HepG2 (cell line): ENCODE results near the gene RBCK1. TPM values are rescaled to one million over a fixed set of nuclear protein-coding genes. Genes with fewer than 3 reads are reported as not detected.

Experiments used
- DMAP1 ChIP-seq: IDR thresholded peaks from 2 replicates; pipeline ENCODE4 v1.6.1; 2016
- ERF ChIP-seq: IDR thresholded peaks from 2 replicates; pipeline ENCODE4 v1.6.1; 2018; ENCODE audit warnings: missing biosample characterization, missing genetic modification reagents
- RFX1 ChIP-seq: fragments of 450-650 bp; IDR thresholded peaks from 2 replicates; pipeline ENCODE4 v1.6.1; 2017
- SMARCC2 ChIP-seq: fragments of 450-650 bp; IDR thresholded peaks from 2 replicates; pipeline ENCODE4 v1.6.1; 2017; ENCODE audit warnings: antibody characterized with exemption, mild to moderate bottlenecking
- TMF1 ChIP-seq: sonication (generic); formaldehyde crosslinking; IDR thresholded peaks from 2 replicates; pipeline ENCODE4 v1.8.1; 2022; ENCODE audit warnings: low read depth, missing genetic modification reagents
- ZC3H13 ChIP-seq: sonication (generic); formaldehyde crosslinking; IDR thresholded peaks from 2 replicates; pipeline ENCODE4 v1.8.1; 2023; ENCODE audit warnings: mild to moderate bottlenecking, missing genetic modification reagents, moderate library complexity
- ZMAT3 ChIP-seq: sonication (generic); formaldehyde crosslinking; conservative IDR thresholded peaks from 2 replicates; pipeline ENCODE4 v1.7.0; 2021; ENCODE audit warnings: missing genetic modification reagents
- ZMYM2 ChIP-seq: sonication (generic); formaldehyde crosslinking; IDR thresholded peaks from 2 replicates; pipeline ENCODE4 v1.8.0; 2022; ENCODE audit warnings: mild to moderate bottlenecking, missing genetic modification reagents
- ZNF121 ChIP-seq: sonication (generic); formaldehyde crosslinking; IDR thresholded peaks from 2 replicates; pipeline ENCODE4 v1.5.0; 2020; ENCODE audit warnings: mild to moderate bottlenecking, missing genetic modification reagents
- ZNF232 ChIP-seq: sonication (generic); formaldehyde crosslinking; IDR thresholded peaks from 2 replicates; pipeline ENCODE4 v1.4.0; 2020; ENCODE audit warnings: missing genetic modification reagents, borderline replicate concordance
- ZNF619 ChIP-seq: sonication (generic); formaldehyde crosslinking; IDR thresholded peaks from 2 replicates; pipeline ENCODE4 v1.4.0; 2020; ENCODE audit warnings: mild to moderate bottlenecking, missing genetic modification reagents
- polyA plus RNA-seq, 8 experiments: library from polyadenylated mRNA; depleted of rRNA in 3 of 8; stranded (reverse) in 7 of 8; unstranded in 1 of 8; fragments of >200 nt; fragmentation: Illumina TruSeq in 4 of 8; extraction: Trizol in 4 of 8; gene quantifications; 2 replicates each; pipeline versions ENCODE4 v1.2.1 to v1.2.3, GENCODE V29; 2011 to 2016; ENCODE audit warnings: low read depth in 4 of 8, missing spikeins in 1 of 8, mixed read lengths in 1 of 8; ENCODE audit not compliant: insufficient read depth in 1 of 8
- total RNA-seq, 5 experiments: library from RNA; depleted of rRNA; stranded (reverse); fragments of >200 nt; fragmentation: Illumina TruSeq; extraction: Trizol; gene quantifications; 2 replicates each; pipeline ENCODE4 v1.2.3, GENCODE V29; 2016; ENCODE audit warnings: low read depth in 1 of 5
- TF ChIP-seq, protein P1 (sequence below): sonication (generic); formaldehyde crosslinking; IDR thresholded peaks from 2 replicates; pipeline ENCODE4 v1.5.0; 2020; ENCODE audit warnings: mild to moderate bottlenecking, missing genetic modification reagents
- TF ChIP-seq, protein P2 (sequence below), 2 experiments: sonication (generic) in 1 of 2; formaldehyde crosslinking in 1 of 2; IDR thresholded peaks; 2 replicates each; pipeline versions ENCODE4 v1.4.0 to v1.6.1; 2016 to 2020; ENCODE audit warnings: borderline replicate concordance in 1 of 2, low read depth in 1 of 2, mild to moderate bottlenecking in 1 of 2, missing genetic modification reagents in 1 of 2
- TF ChIP-seq, protein P3 (sequence below): fragments of 450-650 bp; IDR thresholded peaks from 2 replicates; pipeline ENCODE4 v1.6.1; 2016

RBCK1 gene
- total and polyA plus RNA-seq, 2 of the 13 experiments (the other 11 are each of a cell fraction or from before 2014, with no cell fraction given): 149 to 215 TPM

DNA sequence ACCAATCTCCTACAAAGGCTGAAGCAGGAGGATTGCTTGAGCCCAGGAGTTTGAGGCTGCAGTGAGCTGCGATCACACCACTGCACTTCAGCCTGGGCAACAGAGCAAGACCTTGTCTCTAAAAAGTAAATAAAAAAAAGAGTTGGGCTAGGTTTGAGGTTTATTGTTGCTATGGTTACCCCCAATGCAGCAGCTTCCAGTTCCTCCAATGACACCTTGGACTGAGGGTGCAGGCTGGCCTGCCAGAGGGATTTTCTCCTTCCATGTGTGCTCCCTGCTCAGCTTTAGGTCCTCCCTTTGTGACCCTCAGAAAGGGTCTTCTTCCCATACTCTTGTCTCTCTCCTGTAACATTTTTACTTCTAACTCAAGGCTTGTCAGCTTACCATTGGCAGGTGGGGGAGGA is 64.8 kb downstream of the RBCK1 start (continued):
- TF ChIP-seq, protein P1, sequence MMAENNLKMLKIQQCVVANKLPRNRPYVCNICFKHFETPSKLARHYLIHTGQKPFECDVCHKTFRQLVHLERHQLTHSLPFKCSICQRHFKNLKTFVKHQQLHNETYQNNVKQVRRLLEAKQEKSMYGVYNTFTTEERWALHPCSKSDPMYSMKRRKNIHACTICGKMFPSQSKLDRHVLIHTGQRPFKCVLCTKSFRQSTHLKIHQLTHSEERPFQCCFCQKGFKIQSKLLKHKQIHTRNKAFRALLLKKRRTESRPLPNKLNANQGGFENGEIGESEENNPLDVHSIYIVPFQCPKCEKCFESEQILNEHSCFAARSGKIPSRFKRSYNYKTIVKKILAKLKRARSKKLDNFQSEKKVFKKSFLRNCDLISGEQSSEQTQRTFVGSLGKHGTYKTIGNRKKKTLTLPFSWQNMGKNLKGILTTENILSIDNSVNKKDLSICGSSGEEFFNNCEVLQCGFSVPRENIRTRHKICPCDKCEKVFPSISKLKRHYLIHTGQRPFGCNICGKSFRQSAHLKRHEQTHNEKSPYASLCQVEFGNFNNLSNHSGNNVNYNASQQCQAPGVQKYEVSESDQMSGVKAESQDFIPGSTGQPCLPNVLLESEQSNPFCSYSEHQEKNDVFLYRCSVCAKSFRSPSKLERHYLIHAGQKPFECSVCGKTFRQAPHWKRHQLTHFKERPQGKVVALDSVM (CRISPR knock-in tag): peak; percentile 63
- 0 out of 2 replicates have a peak, but pooled peaks have one; percentile 24 for TF ChIP-seq ZMAT3 (CRISPR knock-in tag)
- TF ChIP-seq ZMYM2 (CRISPR knock-in tag): 0 out of 2 replicates have a peak, but pooled peaks have one; percentile 26
- TF ChIP-seq, protein P2, sequence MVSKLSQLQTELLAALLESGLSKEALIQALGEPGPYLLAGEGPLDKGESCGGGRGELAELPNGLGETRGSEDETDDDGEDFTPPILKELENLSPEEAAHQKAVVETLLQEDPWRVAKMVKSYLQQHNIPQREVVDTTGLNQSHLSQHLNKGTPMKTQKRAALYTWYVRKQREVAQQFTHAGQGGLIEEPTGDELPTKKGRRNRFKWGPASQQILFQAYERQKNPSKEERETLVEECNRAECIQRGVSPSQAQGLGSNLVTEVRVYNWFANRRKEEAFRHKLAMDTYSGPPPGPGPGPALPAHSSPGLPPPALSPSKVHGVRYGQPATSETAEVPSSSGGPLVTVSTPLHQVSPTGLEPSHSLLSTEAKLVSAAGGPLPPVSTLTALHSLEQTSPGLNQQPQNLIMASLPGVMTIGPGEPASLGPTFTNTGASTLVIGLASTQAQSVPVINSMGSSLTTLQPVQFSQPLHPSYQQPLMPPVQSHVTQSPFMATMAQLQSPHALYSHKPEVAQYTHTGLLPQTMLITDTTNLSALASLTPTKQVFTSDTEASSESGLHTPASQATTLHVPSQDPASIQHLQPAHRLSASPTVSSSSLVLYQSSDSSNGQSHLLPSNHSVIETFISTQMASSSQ (IDR thresholded peaks at IDR 0.05; ENCODE audit: low read depth): no peak
- TF ChIP-seq, protein P2 (CRISPR knock-in tag; IDR thresholded peaks at IDR 0.05; ENCODE audit: borderline replicate concordance): 0 out of 2 replicates have a peak, but pooled peaks have one; percentile 27
- TF ChIP-seq ZC3H13 (CRISPR knock-in tag): peak; percentile 46; the same call in 1 of the 2 replicates
- no peak for TF ChIP-seq ERF
- peak; percentile 96 for TF ChIP-seq ZNF121 (CRISPR knock-in tag)
- TF ChIP-seq TMF1 (CRISPR knock-in tag): 0 out of 2 replicates have a peak, but pooled peaks have one; percentile 32
- TF ChIP-seq ZNF232 (CRISPR knock-in tag): 0 out of 2 replicates have a peak, but pooled peaks have one; percentile 14
- TF ChIP-seq, protein P3, sequence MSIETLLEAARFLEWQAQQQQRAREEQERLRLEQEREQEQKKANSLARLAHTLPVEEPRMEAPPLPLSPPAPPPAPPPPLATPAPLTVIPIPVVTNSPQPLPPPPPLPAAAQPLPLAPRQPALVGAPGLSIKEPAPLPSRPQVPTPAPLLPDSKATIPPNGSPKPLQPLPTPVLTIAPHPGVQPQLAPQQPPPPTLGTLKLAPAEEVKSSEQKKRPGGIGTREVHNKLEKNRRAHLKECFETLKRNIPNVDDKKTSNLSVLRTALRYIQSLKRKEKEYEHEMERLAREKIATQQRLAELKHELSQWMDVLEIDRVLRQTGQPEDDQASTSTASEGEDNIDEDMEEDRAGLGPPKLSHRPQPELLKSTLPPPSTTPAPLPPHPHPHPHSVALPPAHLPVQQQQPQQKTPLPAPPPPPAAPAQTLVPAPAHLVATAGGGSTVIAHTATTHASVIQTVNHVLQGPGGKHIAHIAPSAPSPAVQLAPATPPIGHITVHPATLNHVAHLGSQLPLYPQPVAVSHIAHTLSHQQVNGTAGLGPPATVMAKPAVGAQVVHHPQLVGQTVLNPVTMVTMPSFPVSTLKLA: no peak
- no peak for TF ChIP-seq ZNF619 (CRISPR knock-in tag)
- TF ChIP-seq SMARCC2: no peak
- TF ChIP-seq DMAP1: no peak
- peak; percentile 70 for TF ChIP-seq RFX1
- TF ChIP-seq, all 625 proteins: peak for 21
